ENCODE results near the gene MRPL37. TPM values are rescaled to one million over a fixed set of nuclear protein-coding genes. Genes with fewer than 3 reads are reported as not detected.

The MRPL37 gene
- total RNA-seq, 2 experiments from 2014 or later: 107 to 126 TPM

GRCh38 chr1:54259546-54260140 is 59.7 kb downstream of the MRPL37 start:
- Histone ChIP-seq H3K4me1 (ENCODE audit: insufficient read depth, low read length, poor library complexity, severe bottlenecking) (no peaks in the 10 kb centered on the region), H4K20me1 (ENCODE audit: insufficient read depth, low read length) (no peaks in the 10 kb centered on the region), H3K36me3 (ENCODE audit: insufficient read depth, low read length) (no peaks in the 10 kb centered on the region), H3K27ac (ENCODE audit: low read depth, low read length, poor library complexity, severe bottlenecking) (no peak overlapping the region), H3K4me2 (ENCODE audit: low read length) (no peak overlapping the region), H2AFZ (ENCODE audit: low read length) (no peak overlapping the region), H3K79me2 (ENCODE audit: insufficient read depth, low read depth, low read length) (no peaks in the 10 kb centered on the region), H3K4me3 (ENCODE audit: low read depth, low read length, poor library complexity, severe bottlenecking) (no peak overlapping the region), H3K9me3 (ENCODE audit: low read length) (no peaks in the 10 kb centered on the region), H3K9me2 (ENCODE audit: insufficient read depth, low read length) (no peaks in the 10 kb centered on the region)
- intact Hi-C loops (cut with micrococcal nuclease; ENCODE audit: unreplicated experiment): no loop called here
- ChIA-PET POLR2A (no interaction called here), CTCF (ENCODE audit: unreplicated experiment) (no interaction called here)
- BruUV-seq (replicated peaks): no TSS peak
- no peak for DNase-seq (ENCODE audit: low spot score)
- TF ChIP-seq CTCF (conservative IDR thresholded peaks at IDR 0.05; ENCODE audit: low read length): no peak
- TF ChIP-seq EZH2phosphoT487 (IDR thresholded peaks at IDR 0.05; ENCODE audit: borderline replicate concordance, low read depth, low read length): no peak

GRCh38 chr1:54260810-54261209 is 60.8 kb downstream of the MRPL37 start:
- CTCF ChIA-PET (ENCODE audit: unreplicated experiment): no interaction called here

More at GRCh38 chr1:54260810-54261209, 60.8 kb downstream of the MRPL37 start:
- no peak overlapping the region for H3K27ac ChIP-seq (ENCODE audit: low read depth, low read length, poor library complexity, severe bottlenecking)
- TF ChIP-seq CTCF (conservative IDR thresholded peaks at IDR 0.05; ENCODE audit: low read length): no peak
- TF ChIP-seq EZH2phosphoT487 (IDR thresholded peaks at IDR 0.05; ENCODE audit: borderline replicate concordance, low read depth, low read length): no peak
- H3K4me1 ChIP-seq (ENCODE audit: insufficient read depth, low read length, poor library complexity, severe bottlenecking): no peaks in the 10 kb centered on the region
- intact Hi-C loops (cut with micrococcal nuclease; ENCODE audit: unreplicated experiment): no loop called here
- no peaks in the 10 kb centered on the region for H3K9me3 ChIP-seq (ENCODE audit: low read length)
- POLR2A ChIA-PET: no interaction called here
- H3K79me2 ChIP-seq (ENCODE audit: insufficient read depth, low read depth, low read length): no peaks in the 10 kb centered on the region
- no peaks in the 10 kb centered on the region for H3K9me2 ChIP-seq (ENCODE audit: insufficient read depth, low read length)
- H2AFZ ChIP-seq (ENCODE audit: low read length): no peak overlapping the region
- no peaks in the 10 kb centered on the region for H3K36me3 ChIP-seq (ENCODE audit: insufficient read depth, low read length)
- no peak overlapping the region for H3K4me3 ChIP-seq (ENCODE audit: low read depth, low read length, poor library complexity, severe bottlenecking)
- H3K4me2 ChIP-seq (ENCODE audit: low read length): no peak overlapping the region
- no peak for DNase-seq (ENCODE audit: low spot score)
- BruUV-seq (replicated peaks): no TSS peak
- H4K20me1 ChIP-seq (ENCODE audit: insufficient read depth, low read length): no peaks in the 10 kb centered on the region

Measured in OCI-LY7 (cell line).